Uterus (tissue), 4 donors: Measurements from ENCODE around the gene S100A7A. TPM values are rescaled to one million over a fixed set of nuclear protein-coding genes. Genes with fewer than 3 reads are reported as not detected.

Experiments
- DNase-seq, 2 donors: peaks; one replicate each; pipeline ENCODE4 v3.0.0-alpha.2; 2019 to 2020
- H3K27ac ChIP-seq, 2 donors: fragments of 200-600 bp; sonication (generic); 1 replicate in 1 of 2; 2 replicates in 1 of 2; pipeline ENCODE4 v1.5.1; 2016 to 2018
- H3K27me3 ChIP-seq, 2 donors: fragments of 200-600 bp; sonication (generic); one replicate each; pipeline ENCODE4 v1.5.1; 2018 to 2019; ENCODE audit warnings: control low read depth in 1 of 2
- H3K36me3 ChIP-seq, 2 donors: fragments of 200-600 bp; sonication (generic); one replicate each; pipeline ENCODE4 v1.5.1; 2019; ENCODE audit warnings: control low read depth in 1 of 2
- H3K4me1 ChIP-seq, 2 donors: fragments of 200-600 bp; sonication (generic); one replicate each; pipeline ENCODE4 v1.5.1; 2018 to 2019; ENCODE audit warnings: control low read depth in 1 of 2
- H3K4me3 ChIP-seq, 2 donors: fragments of 200-600 bp; sonication (generic); 1 replicate in 1 of 2; 2 replicates in 1 of 2; pipeline ENCODE4 v1.5.1; 2018 to 2019; ENCODE audit warnings: mild to moderate bottlenecking in 1 of 2
- H3K9me3 ChIP-seq, 2 donors: fragments of 200-600 bp; sonication (generic); one replicate each; pipeline ENCODE4 v1.5.1; 2019; ENCODE audit warnings: control low read depth in 1 of 2
- CTCF ChIP-seq, 4 experiments: fragments of 200-600 bp in 2 of 4; fragments of 450-650 bp in 2 of 4; sonication (generic) in 2 of 4; IDR thresholded peaks; one replicate each; pipeline ENCODE4 v1.5.1; 2016 to 2019; ENCODE audit warnings: antibody characterized with exemption in 4 of 4, mild to moderate bottlenecking in 2 of 4, moderate library complexity in 1 of 4
- POLR2A ChIP-seq, 2 donors: fragments of 450-650 bp; IDR thresholded peaks; one replicate each; pipeline ENCODE4 v1.6.1; 2016; ENCODE audit warnings: antibody characterized with exemption in 2 of 2, mild to moderate bottlenecking in 1 of 2, moderate library complexity in 1 of 2
- intact Hi-C: fragments of 100-400 bp; cut with DNase I; formaldehyde crosslinking; loops from one replicate; pipeline ENCODE4 v1.15.1; 2023; ENCODE audit warnings: low total_unique reads
- total RNA-seq, 4 donors: library from RNA; depleted of rRNA in 3 of 4; stranded (reverse); fragments of >200 nt in 3 of 4; gene quantifications; one replicate each; pipeline versions ENCODE4 v1.1.0 to v1.2.4, GENCODE V29; 2014 to 2023
- donor health status: DM: yes; HTN: yes; CAD: no.

Gene S100A7A
- total RNA-seq, 4 donors from 2014 or later, result not detected

GRCh38 chr1:153384958-153385580 lies 31.3 kb upstream of the S100A7A start:
- no peaks in the 10 kb centered on the region for H3K9me3 ChIP-seq
- H3K27me3 ChIP-seq, result no peaks in the 10 kb centered on the region
- H3K36me3 ChIP-seq, result no peaks in the 10 kb centered on the region
- no peaks in the 10 kb centered on the region for H3K4me1 ChIP-seq
- no peak for DNase-seq
- H3K4me3 ChIP-seq, result no peak overlapping the region
- H3K27ac ChIP-seq, result no peak overlapping the region
- intact Hi-C loops, result no loop called here
- TF ChIP-seq POLR2A (IDR thresholded peaks at IDR 0.05) (no peak), CTCF (IDR thresholded peaks at IDR 0.05) (no peak)

- Histone ChIP-seq H3K4me3 (no peak overlapping the region), H3K4me1 (no peaks in the 10 kb centered on the region), H3K36me3 (no peaks in the 10 kb centered on the region), H3K27me3 (no peaks in the 10 kb centered on the region), H3K9me3 (no peaks in the 10 kb centered on the region), H3K27ac (no peak overlapping the region)
- no peak for DNase-seq
- intact Hi-C loops, result no loop called here
- TF ChIP-seq CTCF (IDR thresholded peaks at IDR 0.05) (no peak), POLR2A (IDR thresholded peaks at IDR 0.05) (no peak)
These were observed 29.8 kb upstream of the S100A7A start for GRCh38 chr1:153386500-153386901.

GRCh38 chr1:153387001-153387400 lies 29.3 kb upstream of the S100A7A start:
- intact Hi-C loops, result no loop called here
- Histone ChIP-seq H3K4me1 (no peaks in the 10 kb centered on the region), H3K27me3 (no peaks in the 10 kb centered on the region), H3K9me3 (no peaks in the 10 kb centered on the region), H3K36me3 (no peaks in the 10 kb centered on the region), H3K4me3 (no peak overlapping the region), H3K27ac (no peak overlapping the region)
- TF ChIP-seq CTCF (IDR thresholded peaks at IDR 0.05) (no peak), POLR2A (IDR thresholded peaks at IDR 0.05) (no peak)
- no peak for DNase-seq

- intact Hi-C loops, result no loop called here
These were observed 28.5 kb upstream of the S100A7A start for GRCh38 chr1:153387785-153388184.

GRCh38 chr1:153389401-153389800 lies 26.9 kb upstream of the S100A7A start:
- no peak for DNase-seq
- Histone ChIP-seq H3K4me3 (no peak overlapping the region), H3K27me3 (no peaks in the 10 kb centered on the region), H3K4me1 (no peaks in the 10 kb centered on the region), H3K9me3 (no peaks in the 10 kb centered on the region), H3K27ac (no peak overlapping the region), H3K36me3 (no peaks in the 10 kb centered on the region)
- TF ChIP-seq CTCF (IDR thresholded peaks at IDR 0.05), result no peak
- no peak for TF ChIP-seq POLR2A (IDR thresholded peaks at IDR 0.05)
- intact Hi-C loops, result no loop called here

More at GRCh38 chr1:153387785-153388184, 28.5 kb upstream of the S100A7A start:
- Histone ChIP-seq H3K4me1 (no peaks in the 10 kb centered on the region), H3K9me3 (no peaks in the 10 kb centered on the region), H3K27me3 (no peaks in the 10 kb centered on the region), H3K27ac (no peak overlapping the region), H3K4me3 (no peak overlapping the region), H3K36me3 (no peaks in the 10 kb centered on the region)
- no peak for DNase-seq
- no peak for TF ChIP-seq POLR2A (IDR thresholded peaks at IDR 0.05)
- no peak for TF ChIP-seq CTCF (IDR thresholded peaks at IDR 0.05)
